BE2C (cell line): ENCODE data around the gene PACRG.

Source experiments
- DNase-seq: peaks from one replicate; pipeline ENCODE4 v3.0.0-alpha.2; 2020
- H3K27me3 ChIP-seq: fragments of 250-450 bp; sonication (Bioruptor Pico); 2 replicates; pipeline ENCODE4 v1.5.1; 2020; ENCODE audit warnings: mild to moderate bottlenecking
- H3K36me3 ChIP-seq: fragments of 250-450 bp; sonication (Bioruptor Pico); 2 replicates; pipeline ENCODE4 v1.5.1; 2020; ENCODE audit warnings: mild to moderate bottlenecking
- H3K4me1 ChIP-seq: fragments of 250-450 bp; sonication (Bioruptor Pico); 2 replicates; pipeline ENCODE4 v1.5.1; 2020
- H3K4me3 ChIP-seq: 2 replicates; pipeline ENCODE4 v1.5.1; 2011; ENCODE audit warnings: low read depth, low read length
- H3K9me3 ChIP-seq: fragments of 250-450 bp; sonication (Bioruptor Pico); 2 replicates; pipeline ENCODE4 v1.5.1; 2020
- TF ChIP-seq, protein P1 (sequence below): IDR thresholded peaks from 2 replicates; pipeline ENCODE4 v1.5.1; 2012; ENCODE audit warnings: mild to moderate bottlenecking, low read depth, low read length

PACRG gene

DNA sequence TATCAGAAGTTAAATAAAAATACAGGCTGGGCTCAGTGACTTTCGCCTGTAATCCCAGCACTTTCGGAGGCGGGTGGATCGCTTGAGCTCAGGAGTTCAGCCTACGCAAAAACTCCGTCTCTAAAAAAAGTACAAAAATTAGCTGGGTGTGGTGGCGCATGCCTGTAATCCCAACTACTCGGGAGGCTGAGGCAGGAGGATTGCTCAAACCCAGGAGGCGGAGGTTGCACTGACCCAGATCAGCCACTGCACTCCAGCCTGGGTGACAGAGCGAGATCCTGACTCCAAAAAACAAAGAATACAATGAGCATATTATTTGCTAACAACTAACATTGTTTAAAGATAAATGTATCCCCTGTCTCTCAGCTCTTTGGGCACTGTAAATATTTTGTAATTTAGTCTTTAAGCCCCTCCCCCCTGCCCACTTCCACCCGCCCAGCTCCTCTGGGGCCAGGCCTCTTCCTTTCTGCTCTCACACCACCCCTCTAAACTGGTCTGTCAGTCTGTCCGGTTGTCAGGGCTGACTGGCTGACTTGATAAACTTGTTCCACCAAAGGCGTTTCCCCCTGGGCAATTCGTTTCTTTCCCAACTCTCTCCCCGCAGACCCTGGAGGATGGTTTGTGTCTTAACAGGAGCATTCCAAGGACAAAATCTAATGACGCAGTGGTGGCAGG, 624.4 kb downstream of the PACRG start:
- Histone ChIP-seq H3K4me1 (no peaks in the 10 kb centered on the region; the same call in 1 of the 2 replicates), H3K4me3 (no peak overlapping the region), H3K27me3 (no peaks in the 10 kb centered on the region), H3K36me3 (no peaks in the 10 kb centered on the region), H3K9me3 (no peaks in the 10 kb centered on the region)
- TF ChIP-seq, protein P1, sequence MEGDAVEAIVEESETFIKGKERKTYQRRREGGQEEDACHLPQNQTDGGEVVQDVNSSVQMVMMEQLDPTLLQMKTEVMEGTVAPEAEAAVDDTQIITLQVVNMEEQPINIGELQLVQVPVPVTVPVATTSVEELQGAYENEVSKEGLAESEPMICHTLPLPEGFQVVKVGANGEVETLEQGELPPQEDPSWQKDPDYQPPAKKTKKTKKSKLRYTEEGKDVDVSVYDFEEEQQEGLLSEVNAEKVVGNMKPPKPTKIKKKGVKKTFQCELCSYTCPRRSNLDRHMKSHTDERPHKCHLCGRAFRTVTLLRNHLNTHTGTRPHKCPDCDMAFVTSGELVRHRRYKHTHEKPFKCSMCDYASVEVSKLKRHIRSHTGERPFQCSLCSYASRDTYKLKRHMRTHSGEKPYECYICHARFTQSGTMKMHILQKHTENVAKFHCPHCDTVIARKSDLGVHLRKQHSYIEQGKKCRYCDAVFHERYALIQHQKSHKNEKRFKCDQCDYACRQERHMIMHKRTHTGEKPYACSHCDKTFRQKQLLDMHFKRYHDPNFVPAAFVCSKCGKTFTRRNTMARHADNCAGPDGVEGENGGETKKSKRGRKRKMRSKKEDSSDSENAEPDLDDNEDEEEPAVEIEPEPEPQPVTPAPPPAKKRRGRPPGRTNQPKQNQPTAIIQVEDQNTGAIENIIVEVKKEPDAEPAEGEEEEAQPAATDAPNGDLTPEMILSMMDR: no peak
- no peak for DNase-seq

DNA sequence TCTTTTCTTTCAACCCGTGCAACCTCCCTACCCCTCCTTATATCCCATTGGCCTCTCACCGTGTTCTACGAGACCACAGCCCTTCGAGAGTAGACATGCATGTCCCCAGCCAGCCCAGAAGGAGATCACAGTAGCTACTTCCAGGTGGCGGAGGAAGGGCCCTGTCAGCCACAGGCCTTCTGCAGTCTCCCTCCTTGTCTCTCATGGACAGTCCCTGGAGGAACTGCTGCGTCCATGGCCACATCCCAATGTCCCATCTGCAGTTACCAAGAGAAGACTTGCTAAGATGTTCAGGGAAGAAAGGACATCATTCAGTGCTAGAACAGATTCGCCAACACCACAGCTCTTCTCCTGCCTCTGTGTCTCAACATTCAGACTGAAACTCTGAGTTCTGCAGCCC, 625.2 kb downstream of the PACRG start:
- TF ChIP-seq, protein P1: no peak
- Histone ChIP-seq H3K4me1 (no peaks in the 10 kb centered on the region; the same call in 1 of the 2 replicates), H3K9me3 (no peaks in the 10 kb centered on the region), H3K36me3 (no peaks in the 10 kb centered on the region), H3K4me3 (no peak overlapping the region), H3K27me3 (no peaks in the 10 kb centered on the region)
- DNase-seq: no peak

DNA sequence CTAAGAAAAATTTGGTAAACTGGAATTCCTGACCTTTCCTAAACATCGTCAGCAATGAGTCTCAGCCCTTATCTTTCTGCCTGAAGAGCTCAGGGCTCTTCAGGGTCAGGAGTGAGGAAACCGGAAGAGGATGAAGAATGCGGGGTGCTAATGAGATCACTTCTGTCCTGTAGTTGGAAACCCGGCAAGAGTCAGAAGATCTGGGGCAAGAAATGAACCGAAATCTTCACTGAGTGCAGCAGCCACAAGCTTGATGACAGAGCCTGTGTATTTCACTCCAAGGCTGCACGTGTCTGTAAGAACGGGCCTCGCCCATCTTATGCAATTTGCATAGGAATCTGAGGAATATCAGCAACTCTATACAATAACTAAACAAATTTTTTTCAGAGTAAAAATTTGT, 626.3 kb downstream of the PACRG start:
- TF ChIP-seq, protein P1: no peak
- Histone ChIP-seq H3K4me3 (no peak overlapping the region), H3K4me1 (no peaks in the 10 kb centered on the region; the same call in 1 of the 2 replicates), H3K9me3 (no peaks in the 10 kb centered on the region), H3K27me3 (no peaks in the 10 kb centered on the region), H3K36me3 (no peaks in the 10 kb centered on the region)
- DNase-seq: no peak

- Histone ChIP-seq H3K36me3 (no peaks in the 10 kb centered on the region), H3K9me3 (no peaks in the 10 kb centered on the region), H3K27me3 (no peaks in the 10 kb centered on the region), H3K4me3 (no peak overlapping the region), H3K4me1 (no peaks in the 10 kb centered on the region; the same call in 1 of the 2 replicates)
- DNase-seq: peak; percentile 24
- TF ChIP-seq, protein P1: no peak
These were observed 627.1 kb downstream of the PACRG start for GRCh38 chr6:163354761-163355425.

DNA sequence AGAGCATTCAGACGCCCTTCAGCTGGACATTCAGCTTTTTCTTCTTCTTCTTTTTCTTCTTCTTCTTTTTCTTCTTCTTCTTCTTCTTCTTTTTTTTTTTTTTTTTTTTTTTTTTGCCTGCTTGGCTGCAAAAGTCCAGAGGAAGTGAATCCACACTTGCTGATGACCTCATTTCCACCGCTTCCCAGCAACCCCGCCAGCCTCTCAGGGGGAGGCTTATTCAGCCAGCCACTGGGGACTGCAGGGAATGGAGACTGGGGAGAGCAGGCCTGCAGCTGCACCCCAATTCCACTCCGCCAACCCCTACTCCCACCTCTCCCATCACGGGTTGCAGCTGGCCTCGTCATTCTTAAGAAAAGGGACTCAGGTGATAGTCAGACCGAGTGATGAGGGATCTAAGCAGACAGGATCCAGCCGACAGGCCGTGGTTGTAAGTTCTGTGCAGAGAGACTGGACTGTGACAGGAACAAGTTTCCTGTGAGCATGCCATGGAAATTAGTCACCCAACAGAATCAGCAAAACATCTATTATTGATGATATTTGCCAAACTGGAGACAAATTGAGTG, 627.7 kb downstream of the PACRG start:
- TF ChIP-seq, protein P1: no peak
- no peak overlapping the region for H3K4me3 ChIP-seq
- no peaks in the 10 kb centered on the region for H3K36me3 ChIP-seq
- H3K27me3 ChIP-seq: no peaks in the 10 kb centered on the region
- no peaks in the 10 kb centered on the region; the same call in 1 of the 2 replicates for H3K4me1 ChIP-seq
- no peaks in the 10 kb centered on the region for H3K9me3 ChIP-seq
- no peak for DNase-seq

- TF ChIP-seq, protein P1: no peak
- Histone ChIP-seq H3K9me3 (no peaks in the 10 kb centered on the region), H3K4me3 (no peak overlapping the region), H3K27me3 (no peaks in the 10 kb centered on the region), H3K36me3 (no peaks in the 10 kb centered on the region), H3K4me1 (no peaks in the 10 kb centered on the region; the same call in 1 of the 2 replicates)
- DNase-seq: peak; percentile 56
These were observed 628.5 kb downstream of the PACRG start for GRCh38 chr6:163356324-163356723.
